GM12878 (cell line): ENCODE measurements around the gene ADAMTSL1. TPM values are rescaled to one million over a fixed set of nuclear protein-coding genes. Genes with fewer than 3 reads are reported as not detected.

Experiments used
- CEBPZ ChIP-seq: fragments of 150-350 bp; IDR thresholded peaks from 2 replicates; pipeline ENCODE4 v1.6.1; 2016; ENCODE audit warnings: low read depth, low read length
- FOS ChIP-seq: IDR thresholded peaks from 3 replicates; pipeline ENCODE4 v1.6.1; 2011; ENCODE audit warnings: borderline replicate concordance; ENCODE audit not compliant: insufficient read length; ENCODE audit errors: extremely low read depth
- IKZF1 ChIP-seq: fragments of 450-650 bp; conservative IDR thresholded peaks from 2 replicates; pipeline ENCODE4 v1.6.1; 2017; ENCODE audit warnings: antibody characterized with exemption, mild to moderate bottlenecking
- MEF2A ChIP-seq: IDR thresholded peaks from 2 replicates; pipeline ENCODE4 v1.6.1; 2011; ENCODE audit warnings: low read depth, mild to moderate bottlenecking, low read length, moderate library complexity; ENCODE audit not compliant: insufficient read depth
- PAX5 ChIP-seq: IDR thresholded peaks from 2 replicates; pipeline ENCODE4 v1.6.1; 2011; ENCODE audit warnings: low read depth, low read length, borderline replicate concordance
- SIN3A ChIP-seq: IDR thresholded peaks from 2 replicates; pipeline ENCODE4 v1.6.1; 2012; ENCODE audit warnings: low read depth, low read length, improper control_type of control experiment
- SUPT20H ChIP-seq: IDR thresholded peaks from 2 replicates; pipeline ENCODE4 v1.6.1; 2011; ENCODE audit warnings: low read depth, mild to moderate bottlenecking, low read length, moderate library complexity, borderline replicate concordance; ENCODE audit not compliant: control insufficient read depth
- ZBTB33 ChIP-seq: fragments of 450-650 bp; IDR thresholded peaks from 2 replicates; pipeline ENCODE4 v1.6.1; 2017; ENCODE audit warnings: mild to moderate bottlenecking
- polyA plus RNA-seq, 11 experiments: library from polyadenylated mRNA; depleted of rRNA in 4 of 11; unstranded in 6 of 11; stranded (reverse) in 5 of 11; fragments of >200 nt; fragmentation: Nextera tagmentation in 4 of 11; fragmentation: Illumina TruSeq in 1 of 11; extraction: Ambion mirVana in 4 of 11; extraction: Trizol in 1 of 11; gene quantifications; 1 replicate in 1 of 11; 2 replicates in 10 of 11; pipeline versions ENCODE4 v1.2.1 to v1.2.3, GENCODE V29; 2011 to 2016; ENCODE audit warnings: inconsistent platforms in 2 of 11, missing spikeins in 2 of 11, low read depth in 1 of 11
- total RNA-seq, 4 experiments: library from RNA; depleted of rRNA in 3 of 4; stranded (reverse); fragments of >200 nt in 3 of 4; fragmentation: Illumina TruSeq in 1 of 4; extraction: Trizol in 1 of 4; gene quantifications; 2 replicates each; pipeline versions ENCODE4 v1.2.1 to v1.2.3, GENCODE V29; 2013 to 2021

Gene ADAMTSL1
- total and polyA plus RNA-seq, 10 of the 15 experiments (the other 5 are each of a cell fraction or from before 2014, with no cell fraction given), result 0.01 to 0.10 (median 0.07) TPM; not detected in 6

GRCh38 chr9:18568973-18569372 is 95.0 kb downstream of the ADAMTSL1 start (continued):
- TF ChIP-seq FOS, result no peak
- TF ChIP-seq SIN3A, result no peak
- no peak for TF ChIP-seq SUPT20H
- no peak for TF ChIP-seq PAX5
- TF ChIP-seq MEF2A, result no peak
- TF ChIP-seq ZBTB33, result no peak
- no peak for TF ChIP-seq CEBPZ
- TF ChIP-seq IKZF1, result no peak
